Caco-2 (cell line): ENCODE results near the gene NKD1. TPM values are rescaled to one million over a fixed set of nuclear protein-coding genes. Genes with fewer than 3 reads are reported as not detected.

Experiments
- BruUV-seq: library from RNA; stranded (reverse); fragments of 400-500 nt; replicated peaks from 2 replicates; lab custom pipeline; 2021; lab: Mats Ljungman, UMichigan
- CTCF ChIA-PET: fragments of 300-600 bp; sonication (Branson Sonifier 250); formaldehyde crosslinking; loops from one replicate; lab custom pipeline; 2022; ENCODE audit warnings: antibody characterized with exemption; lab: Charles Lee
- POLR2A ChIA-PET: fragments of 300-600 bp; sonication (Branson Sonifier 250); formaldehyde crosslinking; loops from one replicate; lab custom pipeline; 2022; ENCODE audit warnings: antibody characterized with exemption; lab: Charles Lee
- DNase-seq, 2 experiments: peaks; one replicate each; pipeline versions ENCODE4 v3.0.0 to v3.0.0-alpha.2; 2020 to 2022
- H3K27me3 ChIP-seq: replicated peaks from 2 replicates; pipeline ENCODE4 v1.6.0; 2011; ENCODE audit warnings: low read length; ENCODE audit not compliant: control insufficient read depth, insufficient read depth
- H3K36me3 ChIP-seq: 2 replicates; pipeline ENCODE4 v1.5.1; 2011; ENCODE audit warnings: low read length; ENCODE audit not compliant: control insufficient read depth, insufficient read depth
- H3K4me1 ChIP-seq: fragments of 250-450 bp; sonication (Bioruptor Pico); 2 replicates; pipeline ENCODE4 v1.5.1; 2020; ENCODE audit warnings: mild to moderate bottlenecking
- H3K4me3 ChIP-seq: 2 replicates; pipeline ENCODE4 v1.5.1; 2011; ENCODE audit warnings: low read depth, mild to moderate bottlenecking, control low read depth, low read length
- H3K9me3 ChIP-seq: fragments of 250-450 bp; sonication (Bioruptor Pico); 2 replicates; pipeline ENCODE4 v1.5.1; 2020; ENCODE audit warnings: mild to moderate bottlenecking, moderate library complexity
- H3K27ac Mint-ChIP-seq: one replicate; pipeline ENCODE4 v1.8.0; 2022; ENCODE audit warnings: mixed read lengths; ENCODE audit not compliant: unreplicated experiment
- H3K27me3 Mint-ChIP-seq: one replicate; pipeline ENCODE4 v1.8.0; 2022; ENCODE audit warnings: mixed read lengths; ENCODE audit not compliant: insufficient read depth, unreplicated experiment
- H3K36me3 Mint-ChIP-seq: one replicate; pipeline ENCODE4 v1.8.0; 2022; ENCODE audit warnings: mild to moderate bottlenecking, mixed read lengths; ENCODE audit not compliant: insufficient read depth, unreplicated experiment
- H3K4me1 Mint-ChIP-seq: one replicate; pipeline ENCODE4 v1.8.0; 2022; ENCODE audit warnings: low read depth, mixed read lengths; ENCODE audit not compliant: unreplicated experiment
- H3K4me3 Mint-ChIP-seq: one replicate; pipeline ENCODE4 v1.8.0; 2022; ENCODE audit warnings: mild to moderate bottlenecking, moderate library complexity, mixed read lengths; ENCODE audit not compliant: unreplicated experiment
- H3K9me3 Mint-ChIP-seq: one replicate; pipeline ENCODE4 v1.8.0; 2022; ENCODE audit warnings: mixed read lengths; ENCODE audit not compliant: unreplicated experiment
- CTCF ChIP-seq, 2 experiments: fragments of 200-600 bp in 1 of 2; IDR thresholded peaks; 1 replicate in 1 of 2; 2 replicates in 1 of 2; pipeline versions ENCODE4 v1.5.1 to v1.8.0; 2011 to 2022; ENCODE audit warnings: antibody characterized with exemption in 1 of 2, control low read depth in 1 of 2, inconsistent platforms in 1 of 2, low read depth in 1 of 2, low read length in 1 of 2, mild to moderate bottlenecking in 1 of 2, moderate library complexity in 1 of 2; ENCODE audit not compliant: insufficient read depth in 1 of 2, severe bottlenecking in 1 of 2, unreplicated experiment in 1 of 2
- intact Hi-C: fragments of 100-400 bp; cut with micrococcal nuclease; formaldehyde crosslinking; loops from one replicate; pipeline ENCODE4 v1.10.0; 2022; ENCODE audit not compliant: unreplicated experiment
- total RNA-seq: library from RNA; stranded (reverse); gene quantifications from 2 replicates; pipeline ENCODE4 v1.2.3, GENCODE V29; 2022

Gene NKD1
- total RNA-seq, 1 experiment from 2014 or later: 54.9 TPM

GRCh38 chr16:50570808-50571598 is 22.8 kb downstream of the NKD1 start:
- intact Hi-C loops: no loop called here
- ChIA-PET CTCF (no interaction called here), POLR2A (no interaction called here)
- H3K27me3 ChIP-seq: no peaks in the 10 kb centered on the region
- H3K9me3 Mint-ChIP-seq: no peaks in the 10 kb centered on the region
- no peaks in the 10 kb centered on the region for H3K4me1 Mint-ChIP-seq
- no TSS peak for BruUV-seq
- H3K4me3 ChIP-seq: no peak overlapping the region
- H3K9me3 ChIP-seq: no peaks in the 10 kb centered on the region
- no peaks in the 10 kb centered on the region for H3K4me1 ChIP-seq
- no peak for DNase-seq
- TF ChIP-seq CTCF (IDR thresholded peaks at IDR 0.05; ENCODE audit: insufficient read depth in 1 of 2, low read depth in 1 of 2, low read length in 1 of 2, severe bottlenecking in 1 of 2, unreplicated experiment in 1 of 2): no peak
- no peak overlapping the region for H3K27ac Mint-ChIP-seq
- no peak overlapping the region for H3K4me3 Mint-ChIP-seq
- H3K36me3 Mint-ChIP-seq: peaks cover 31% of the 10 kb centered on the region
- H3K36me3 ChIP-seq: no peaks in the 10 kb centered on the region; the same call in none of the 2 replicates
- H3K27me3 Mint-ChIP-seq: no peaks in the 10 kb centered on the region

- Mint-ChIP-seq H3K4me3 (no peak overlapping the region), H3K36me3 (peaks cover 24% of the 10 kb centered on the region), H3K27me3 (no peaks in the 10 kb centered on the region), H3K27ac (no peak overlapping the region), H3K9me3 (no peaks in the 10 kb centered on the region), H3K4me1 (no peaks in the 10 kb centered on the region)
- no peaks in the 10 kb centered on the region for H3K27me3 ChIP-seq
- H3K36me3 ChIP-seq: no peaks in the 10 kb centered on the region; the same call in none of the 2 replicates
- H3K4me3 ChIP-seq: no peak overlapping the region
- no TSS peak for BruUV-seq
- no peak for TF ChIP-seq CTCF (IDR thresholded peaks at IDR 0.05; ENCODE audit: insufficient read depth in 1 of 2, low read depth in 1 of 2, low read length in 1 of 2, severe bottlenecking in 1 of 2, unreplicated experiment in 1 of 2)
- intact Hi-C loops: no loop called here
- DNase-seq: no peak
- no peaks in the 10 kb centered on the region for H3K9me3 ChIP-seq
- ChIA-PET POLR2A (no interaction called here), CTCF (no interaction called here)
- H3K4me1 ChIP-seq: no peaks in the 10 kb centered on the region
These were observed 23.6 kb downstream of the NKD1 start for GRCh38 chr16:50571786-50572185.

- CTCF ChIA-PET: no interaction called here
- no peaks in the 10 kb centered on the region for H3K9me3 ChIP-seq
- H3K27me3 ChIP-seq: no peaks in the 10 kb centered on the region
- BruUV-seq: no TSS peak
- intact Hi-C loops: no loop called here
- no peaks in the 10 kb centered on the region; the same call in none of the 2 replicates for H3K36me3 ChIP-seq
- DNase-seq: no peak
- TF ChIP-seq CTCF (IDR thresholded peaks at IDR 0.05; ENCODE audit: insufficient read depth in 1 of 2, low read depth in 1 of 2, low read length in 1 of 2, severe bottlenecking in 1 of 2, unreplicated experiment in 1 of 2): no peak
- POLR2A ChIA-PET: no interaction called here
- no peak overlapping the region for H3K4me3 Mint-ChIP-seq
- H3K4me1 Mint-ChIP-seq: no peaks in the 10 kb centered on the region
- H3K4me1 ChIP-seq: no peaks in the 10 kb centered on the region
- H3K4me3 ChIP-seq: no peak overlapping the region
- no peaks in the 10 kb centered on the region for H3K27me3 Mint-ChIP-seq
- H3K36me3 Mint-ChIP-seq: peaks cover 18% of the 10 kb centered on the region
- H3K9me3 Mint-ChIP-seq: no peaks in the 10 kb centered on the region
- no peak overlapping the region for H3K27ac Mint-ChIP-seq
These were observed 24.5 kb downstream of the NKD1 start for GRCh38 chr16:50572700-50573099.
